ENCODE results near the gene PREX1. TPM values are rescaled to one million over a fixed set of nuclear protein-coding genes. Genes with fewer than 3 reads are reported as not detected.

PREX1 gene
- total and polyA plus RNA-seq, 2 donors (not counting 3 experiments of a cell fraction or from before 2014, with no cell fraction given), result 51.3 to 72.9 TPM

DNA sequence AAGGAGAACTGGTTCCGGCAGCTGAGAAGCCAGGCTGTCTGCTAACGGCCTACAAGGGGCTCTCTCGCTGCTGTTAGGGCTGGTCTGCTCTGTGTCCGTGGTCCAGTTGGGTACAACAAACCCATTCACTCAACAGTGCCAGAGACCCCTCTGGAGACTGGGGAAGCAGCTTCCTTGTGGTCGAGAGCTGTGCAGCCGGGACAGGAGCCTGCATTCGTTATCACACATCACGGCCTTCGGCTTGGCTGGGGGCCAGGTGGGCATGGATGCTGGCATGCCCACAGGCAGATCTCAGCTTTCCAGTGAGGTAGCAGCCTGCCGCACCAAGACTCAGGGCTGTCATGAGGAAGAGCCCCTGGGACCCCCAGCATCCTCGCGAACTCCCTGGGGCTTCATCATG, 124.7 kb downstream of the PREX1 start:
- Histone ChIP-seq H2AFZ (ENCODE audit: low read depth, low read length) (no peak overlapping the region), H3K4me2 (ENCODE audit: insufficient read depth, low read length) (no peak overlapping the region), H3K4me1 (ENCODE audit: control insufficient read depth, extremely low read depth, insufficient read depth, low read length) (no peaks in the 10 kb centered on the region), H3K9me1 (replicated peaks; ENCODE audit: control insufficient read depth, extremely low read depth, insufficient read depth, low read length) (no peaks in the 10 kb centered on the region), H3K9me3 (replicated peaks; ENCODE audit: control insufficient read depth, insufficient read depth, low read length) (no peaks in the 10 kb centered on the region), H4K20me1 (replicated peaks; ENCODE audit: control insufficient read depth, extremely low read depth, insufficient read depth, low read length) (no peaks in the 10 kb centered on the region), H3K9ac (replicated peaks; ENCODE audit: extremely low read depth, insufficient read depth, low read length) (no peak overlapping the region), H3K36me3 (ENCODE audit: control insufficient read depth in 2 of 2, extremely low read depth in 1 of 2, insufficient read depth in 2 of 2, low read length in 2 of 2) (peaks cover 8 to 11% of the 10 kb centered on the region in 2 experiments), H3K27me3 (ENCODE audit: control insufficient read depth in 2 of 2, insufficient read depth in 2 of 2, low read length in 2 of 2) (no peaks in the 10 kb centered on the region), H3K4me3 (replicated peaks in 1 of 3; ENCODE audit: insufficient read depth in 1 of 3, low read depth in 1 of 3, low read length in 3 of 3) (no peak overlapping the region), H3K27ac (ENCODE audit: insufficient read depth, low read depth, low read length) (no peak overlapping the region), H3K79me2 (ENCODE audit: control insufficient read depth, insufficient read depth, low read length) (peaks cover 22% of the 10 kb centered on the region)
- DNase-seq (ENCODE audit: low read depth, low spot score), result no peak
- intact Hi-C loops (cut with micrococcal nuclease) (no loop called here), dilution Hi-C loops (cut with MboI; ENCODE audit: extremely low pct_ligation_motif_present, low sequenced_read_pairs) (no loop called here)
- CTCF ChIA-PET, result interaction anchor here (0.8 to 1.2 kb wide), 3 partner anchors 9 to 45 kb away, joined by 3 read pairs; no protein-coding TSS in a partner anchor
- TF ChIP-seq POLR2A (IDR thresholded peaks at IDR 0.05; ENCODE audit: low read depth, low read length) (no peak), MYC (IDR thresholded peaks at IDR 0.05; ENCODE audit: low read depth, low read length) (no peak), EZH2 (IDR thresholded peaks at IDR 0.05; ENCODE audit: borderline replicate concordance, low read depth, low read length, severe bottlenecking) (no peak), POLR2AphosphoS5 (IDR thresholded peaks at IDR 0.05; ENCODE audit: insufficient read depth, low read depth, low read length) (no peak), JUN (IDR thresholded peaks at IDR 0.05; ENCODE audit: borderline replicate concordance, insufficient read depth, insufficient read length, low read depth) (no peak), GATA2 (IDR thresholded peaks at IDR 0.05; ENCODE audit: insufficient read depth, insufficient read length, low read depth, low read length) (no peak), FOS (IDR thresholded peaks at IDR 0.05; ENCODE audit: borderline replicate concordance, insufficient read depth, low read length) (no peak)
- TF ChIP-seq, protein P1, sequence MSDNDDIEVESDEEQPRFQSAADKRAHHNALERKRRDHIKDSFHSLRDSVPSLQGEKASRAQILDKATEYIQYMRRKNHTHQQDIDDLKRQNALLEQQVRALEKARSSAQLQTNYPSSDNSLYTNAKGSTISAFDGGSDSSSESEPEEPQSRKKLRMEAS (IDR thresholded peaks at IDR 0.05; ENCODE audit: insufficient read depth, insufficient read length), result no peak
- TF ChIP-seq, protein P2, sequence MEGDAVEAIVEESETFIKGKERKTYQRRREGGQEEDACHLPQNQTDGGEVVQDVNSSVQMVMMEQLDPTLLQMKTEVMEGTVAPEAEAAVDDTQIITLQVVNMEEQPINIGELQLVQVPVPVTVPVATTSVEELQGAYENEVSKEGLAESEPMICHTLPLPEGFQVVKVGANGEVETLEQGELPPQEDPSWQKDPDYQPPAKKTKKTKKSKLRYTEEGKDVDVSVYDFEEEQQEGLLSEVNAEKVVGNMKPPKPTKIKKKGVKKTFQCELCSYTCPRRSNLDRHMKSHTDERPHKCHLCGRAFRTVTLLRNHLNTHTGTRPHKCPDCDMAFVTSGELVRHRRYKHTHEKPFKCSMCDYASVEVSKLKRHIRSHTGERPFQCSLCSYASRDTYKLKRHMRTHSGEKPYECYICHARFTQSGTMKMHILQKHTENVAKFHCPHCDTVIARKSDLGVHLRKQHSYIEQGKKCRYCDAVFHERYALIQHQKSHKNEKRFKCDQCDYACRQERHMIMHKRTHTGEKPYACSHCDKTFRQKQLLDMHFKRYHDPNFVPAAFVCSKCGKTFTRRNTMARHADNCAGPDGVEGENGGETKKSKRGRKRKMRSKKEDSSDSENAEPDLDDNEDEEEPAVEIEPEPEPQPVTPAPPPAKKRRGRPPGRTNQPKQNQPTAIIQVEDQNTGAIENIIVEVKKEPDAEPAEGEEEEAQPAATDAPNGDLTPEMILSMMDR (IDR thresholded peaks at IDR 0.05; ENCODE audit: extremely low read depth in 1 of 2, insufficient read depth in 1 of 2, low read depth in 1 of 2, low read length in 2 of 2), result no peak
- peak; percentile 8 for FAIRE-seq
- BruUV-seq (replicated peaks), result no TSS peak
- POLR2A ChIA-PET, result no interaction called here
